DND-41 (cell line): ENCODE data around the gene MAPKAPK3.
"Not testable (repeated sequence)": the region's sequence is repeated elsewhere in the genome, so short reads cannot be mapped to it uniquely, and the experiment has no call there.

Source experiments
- ATAC-seq: fragments of 200-7000 bp; cut with Tn5 transposase; 3 replicates; pipeline ENCODE4 v1.9.1; 2021; ENCODE audit warnings: low read depth; ENCODE audit not compliant: insufficient read depth
- DNase-seq: peaks from one replicate; pipeline ENCODE4 v3.0.0-alpha.2; 2020
- H2AFZ ChIP-seq: 2 replicates; pipeline ENCODE4 v1.6.0; 2012; ENCODE audit warnings: low read depth, low read length
- H3K27ac ChIP-seq: 2 replicates; pipeline ENCODE4 v1.5.1; 2012; ENCODE audit warnings: low read length, inconsistent platforms
- H3K27me3 ChIP-seq: fragments of 200-600 bp; sonication (generic); 2 replicates; pipeline ENCODE4 v1.6.0; 2012; ENCODE audit warnings: low read length, mild to moderate bottlenecking, inconsistent platforms; ENCODE audit not compliant: insufficient read depth, poor library complexity
- H3K36me3 ChIP-seq: 2 replicates; pipeline ENCODE4 v1.5.1; 2012; ENCODE audit warnings: low read length, inconsistent platforms; ENCODE audit not compliant: insufficient read depth
- H3K4me1 ChIP-seq: 2 replicates; pipeline ENCODE4 v1.5.1; 2012; ENCODE audit warnings: mild to moderate bottlenecking, low read length; ENCODE audit not compliant: insufficient read depth
- H3K4me2 ChIP-seq: 2 replicates; pipeline ENCODE4 v1.6.0; 2012; ENCODE audit warnings: mild to moderate bottlenecking, moderate library complexity, low read length, inconsistent platforms; ENCODE audit not compliant: insufficient read depth
- H3K4me3 ChIP-seq, 2 experiments: fragments of 200-600 bp in 1 of 2; shearing (Covaris generic) in 1 of 2; 2 replicates each; pipeline ENCODE4 v1.5.1; 2012 to 2016; ENCODE audit warnings: inconsistent platforms in 2 of 2, low read length in 2 of 2, mild to moderate bottlenecking in 2 of 2, low read depth in 1 of 2, moderate library complexity in 1 of 2
- H3K79me2 ChIP-seq: 2 replicates; pipeline ENCODE4 v1.6.0; 2012; ENCODE audit warnings: low read length, inconsistent platforms; ENCODE audit not compliant: insufficient read depth
- H3K9ac ChIP-seq: 2 replicates; pipeline ENCODE4 v1.6.0; 2012; ENCODE audit warnings: low read depth, mild to moderate bottlenecking, inconsistent platforms, low read length, moderate library complexity
- H3K9me3 ChIP-seq: 2 replicates; pipeline ENCODE4 v1.5.1; 2012; ENCODE audit warnings: low read length, moderate library complexity, mild to moderate bottlenecking, inconsistent platforms; ENCODE audit not compliant: insufficient read depth, severe bottlenecking
- H4K20me1 ChIP-seq: 2 replicates; pipeline ENCODE4 v1.6.0; 2012; ENCODE audit warnings: low read length; ENCODE audit not compliant: insufficient read depth
- CTCF ChIP-seq: IDR thresholded peaks from 2 replicates; pipeline ENCODE4 v1.5.1; 2012; ENCODE audit warnings: borderline replicate concordance, low read length, moderate library complexity, mild to moderate bottlenecking; ENCODE audit not compliant: poor library complexity, severe bottlenecking; ENCODE audit errors: extremely low read depth
- EZH2 ChIP-seq: IDR thresholded peaks from 3 replicates; pipeline ENCODE4 v1.6.1; 2012; ENCODE audit warnings: borderline replicate concordance, low read depth, mild to moderate bottlenecking, moderate library complexity, low read length, inconsistent platforms; ENCODE audit not compliant: severe bottlenecking

Gene MAPKAPK3

GRCh38 chr3:50687916-50688315 is 71.0 kb downstream of the MAPKAPK3 start:
- ATAC-seq = no peak
- Histone ChIP-seq H3K27me3 (peaks cover 11% of the 10 kb centered on the region), H4K20me1 (no peaks in the 10 kb centered on the region), H2AFZ (no peak overlapping the region), H3K4me1 (no peaks in the 10 kb centered on the region), H3K4me3 (no peak overlapping the region), H3K79me2 (no peaks in the 10 kb centered on the region), H3K4me2 (no peak overlapping the region), H3K9ac (no peak overlapping the region), H3K27ac (no peak overlapping the region), H3K9me3 (no peaks in the 10 kb centered on the region), H3K36me3 (no peaks in the 10 kb centered on the region)
- TF ChIP-seq CTCF (no peak), EZH2 (no peak)
- DNase-seq = no peak

GRCh38 chr3:50688602-50689001 is 71.7 kb downstream of the MAPKAPK3 start:
- H3K4me3 ChIP-seq, H3K79me2 ChIP-seq, DNase-seq, H3K27ac ChIP-seq, H2AFZ ChIP-seq, H3K9me3 ChIP-seq, H3K4me2 ChIP-seq, H4K20me1 ChIP-seq, H3K9ac ChIP-seq, H3K36me3 ChIP-seq, H3K4me1 ChIP-seq, ATAC-seq: not testable (repeated sequence)
- peaks cover 11% of the 10 kb centered on the region for H3K27me3 ChIP-seq

GRCh38 chr3:50689558-50689957 is 72.6 kb downstream of the MAPKAPK3 start:
- Histone ChIP-seq H3K27ac (no peak overlapping the region), H3K36me3 (no peaks in the 10 kb centered on the region), H3K79me2 (no peaks in the 10 kb centered on the region), H3K9me3 (no peaks in the 10 kb centered on the region), H3K4me1 (no peaks in the 10 kb centered on the region), H4K20me1 (no peaks in the 10 kb centered on the region), H3K9ac (no peak overlapping the region), H3K4me2 (no peak overlapping the region), H3K4me3 (no peak overlapping the region), H2AFZ (no peak overlapping the region), H3K27me3 (peaks cover 6% of the 10 kb centered on the region)
- ATAC-seq (no peak), DNase-seq (no peak)
- no peak for TF ChIP-seq EZH2
- TF ChIP-seq CTCF = no peak

- no peaks in the 10 kb centered on the region for H3K79me2 ChIP-seq
- no peak overlapping the region for H2AFZ ChIP-seq
- no peaks in the 10 kb centered on the region for H3K27me3 ChIP-seq
- no peaks in the 10 kb centered on the region for H3K4me1 ChIP-seq
- no peaks in the 10 kb centered on the region for H3K36me3 ChIP-seq
- no peak overlapping the region for H3K27ac ChIP-seq
- DNase-seq (no peak), ATAC-seq (no peak)
- no peak overlapping the region for H3K4me2 ChIP-seq
- H4K20me1 ChIP-seq = no peaks in the 10 kb centered on the region
- TF ChIP-seq CTCF (no peak), EZH2 (no peak)
- H3K4me3 ChIP-seq = no peak overlapping the region
- H3K9me3 ChIP-seq = peaks cover 4% of the 10 kb centered on the region
- H3K9ac ChIP-seq = no peak overlapping the region
Observed at GRCh38 chr3:50695031-50695430, 78.1 kb downstream of the MAPKAPK3 start.
